HFFc6 (cell line): ENCODE measurements around the gene MEX3B. TPM values are rescaled to one million over a fixed set of nuclear protein-coding genes. Genes with fewer than 3 reads are reported as not detected.
A peak's percentile ranks its signal among the peaks of the same experiment; 100 is the strongest.

Source experiments
- DNase-seq: peaks from one replicate; pipeline ENCODE4 v3.0.0-alpha.2; 2018
- H3K27ac Mint-ChIP-seq: 2 replicates; pipeline ENCODE4 v1.8.0; 2020; ENCODE audit warnings: mild to moderate bottlenecking, mixed read lengths
- H3K27me3 Mint-ChIP-seq: 2 replicates; pipeline ENCODE4 v1.8.0; 2021; ENCODE audit warnings: mild to moderate bottlenecking, moderate library complexity, mixed read lengths; ENCODE audit not compliant: insufficient read depth
- H3K36me3 Mint-ChIP-seq: 2 replicates; pipeline ENCODE4 v1.8.0; 2021; ENCODE audit warnings: low read depth, mixed read lengths
- H3K4me1 Mint-ChIP-seq: 2 replicates; pipeline ENCODE4 v1.8.0; 2020; ENCODE audit warnings: low read depth, mixed read lengths
- H3K4me3 Mint-ChIP-seq: 2 replicates; pipeline ENCODE4 v1.8.0; 2020; ENCODE audit warnings: mild to moderate bottlenecking, moderate library complexity, mixed read lengths
- H3K9me3 Mint-ChIP-seq: 2 replicates; pipeline ENCODE4 v1.8.0; 2020; ENCODE audit warnings: mild to moderate bottlenecking, mixed read lengths
- CTCF ChIP-seq: fragments of 200-600 bp; sonication (generic); IDR thresholded peaks from 2 replicates; pipeline ENCODE4 v1.5.0; 2021; ENCODE audit warnings: antibody characterized with exemption, mild to moderate bottlenecking
- total RNA-seq, 6 experiments: library from RNA; stranded (reverse); fragmentation: NEBNext Ultra II Directional; extraction: Animal tissue kit (Norgen Biotek cat#: 25700); gene quantifications; 2 replicates in 1 of 6; 3 replicates in 5 of 6; pipeline ENCODE4 v1.2.3, GENCODE V29; 2021

The MEX3B gene
- total RNA-seq, 6 experiments from 2014 or later, result 4.0 to 5.4 (median 4.9) TPM

GRCh38 chr15:82086243-82086995 is 40.6 kb upstream of the MEX3B start:
- H3K27ac Mint-ChIP-seq, result no peak overlapping the region
- no peaks in the 10 kb centered on the region for H3K9me3 Mint-ChIP-seq
- no peak for DNase-seq
- no peaks in the 10 kb centered on the region for H3K36me3 Mint-ChIP-seq
- no peak overlapping the region for H3K4me3 Mint-ChIP-seq
- TF ChIP-seq CTCF, result no peak
- peaks cover 15% of the 10 kb centered on the region for H3K4me1 Mint-ChIP-seq
- peaks cover 2% of the 10 kb centered on the region for H3K27me3 Mint-ChIP-seq

GRCh38 chr15:82081914-82082762 is 36.3 kb upstream of the MEX3B start:
- Mint-ChIP-seq H3K27ac (peak overlapping the region; percentile 81), H3K36me3 (no peaks in the 10 kb centered on the region), H3K4me1 (peaks cover 37% of the 10 kb centered on the region), H3K9me3 (no peaks in the 10 kb centered on the region), H3K4me3 (no peak overlapping the region), H3K27me3 (peaks cover 13% of the 10 kb centered on the region)
- TF ChIP-seq CTCF, result peak; percentile 72
- peak; percentile 91 for DNase-seq

- Mint-ChIP-seq H3K4me1 (peaks cover 37% of the 10 kb centered on the region), H3K4me3 (no peak overlapping the region), H3K27me3 (peaks cover 23% of the 10 kb centered on the region), H3K36me3 (no peaks in the 10 kb centered on the region), H3K9me3 (no peaks in the 10 kb centered on the region), H3K27ac (no peak overlapping the region)
- no peak for DNase-seq
- no peak for TF ChIP-seq CTCF
Observed at GRCh38 chr15:82080774-82081173, 35.0 kb upstream of the MEX3B start.

- Mint-ChIP-seq H3K4me1 (peaks cover 37% of the 10 kb centered on the region), H3K9me3 (no peaks in the 10 kb centered on the region), H3K4me3 (peak overlapping the region; percentile 34; the same call in 1 of the 2 replicates), H3K27ac (peak overlapping the region; percentile 58; the same call in 1 of the 2 replicates), H3K27me3 (peaks cover 23% of the 10 kb centered on the region), H3K36me3 (no peaks in the 10 kb centered on the region)
- DNase-seq, result peak; percentile 9
- no peak for TF ChIP-seq CTCF
Observed at GRCh38 chr15:82079736-82080135, 33.9 kb upstream of the MEX3B start.

GRCh38 chr15:82074610-82075009 is 28.8 kb upstream of the MEX3B start:
- H3K9me3 Mint-ChIP-seq, result no peaks in the 10 kb centered on the region
- no peak overlapping the region for H3K27ac Mint-ChIP-seq
- peaks cover 3% of the 10 kb centered on the region for H3K4me1 Mint-ChIP-seq
- peaks cover 22% of the 10 kb centered on the region for H3K27me3 Mint-ChIP-seq
- H3K36me3 Mint-ChIP-seq, result no peaks in the 10 kb centered on the region
- no peak for DNase-seq
- H3K4me3 Mint-ChIP-seq, result no peak overlapping the region
- no peak for TF ChIP-seq CTCF
